ENCODE measurements around the gene ZBTB22.

Gene ZBTB22

DNA sequence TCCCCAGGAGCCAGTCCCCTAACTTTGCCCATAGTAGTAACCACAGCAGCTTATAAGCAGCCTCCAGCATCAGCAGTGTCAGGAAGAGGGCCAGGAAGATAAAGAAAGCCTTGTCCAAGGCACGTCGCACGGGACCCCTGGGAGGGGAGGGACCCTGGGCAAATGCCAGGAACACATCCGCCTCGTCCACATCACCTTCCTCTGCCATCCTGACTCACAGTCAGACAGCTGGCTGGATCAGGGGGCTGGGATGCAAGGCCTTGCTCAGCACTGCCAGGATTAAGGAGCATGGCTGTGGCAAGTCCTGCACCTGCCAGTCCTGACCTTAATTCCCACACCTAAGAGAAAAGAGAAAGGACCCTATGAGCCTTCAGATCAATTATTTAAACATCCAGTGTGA is 11.5 kb upstream of the ZBTB22 start:
- DNase-seq, result no peak

- DNase-seq, result no peak
Measured at GRCh38 chr6:33324125-33324524, 6.6 kb upstream of the ZBTB22 start.

GRCh38 chr6:33323623-33323948 is 6.0 kb upstream of the ZBTB22 start:
- peak; percentile 23 for DNase-seq

- DNase-seq, result no peak
Measured at GRCh38 chr6:33321227-33321626, 3.7 kb upstream of the ZBTB22 start.

GRCh38 chr6:33320315-33321181 is 3.0 kb upstream of the ZBTB22 start:
- no peak for DNase-seq

DNA sequence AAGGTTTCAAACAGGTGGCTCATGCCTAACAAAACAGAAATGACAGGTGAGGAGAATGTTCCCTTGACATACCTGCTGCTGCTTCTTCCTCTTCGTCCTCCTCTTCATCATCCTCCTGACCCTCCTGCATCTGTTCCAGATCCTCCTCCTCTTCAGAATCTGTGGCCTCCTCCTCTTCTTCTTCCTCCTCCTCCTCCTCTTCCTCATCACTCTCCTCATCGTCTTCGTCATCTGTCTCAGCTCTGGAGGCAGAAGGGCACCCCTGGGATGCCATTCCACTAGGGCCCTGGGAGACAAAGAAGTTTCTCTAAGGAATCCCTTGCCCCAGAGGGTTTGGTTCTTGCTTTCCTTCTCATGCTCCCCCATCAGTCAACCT is 2.4 kb upstream of the ZBTB22 start:
- no peak for DNase-seq

DNA sequence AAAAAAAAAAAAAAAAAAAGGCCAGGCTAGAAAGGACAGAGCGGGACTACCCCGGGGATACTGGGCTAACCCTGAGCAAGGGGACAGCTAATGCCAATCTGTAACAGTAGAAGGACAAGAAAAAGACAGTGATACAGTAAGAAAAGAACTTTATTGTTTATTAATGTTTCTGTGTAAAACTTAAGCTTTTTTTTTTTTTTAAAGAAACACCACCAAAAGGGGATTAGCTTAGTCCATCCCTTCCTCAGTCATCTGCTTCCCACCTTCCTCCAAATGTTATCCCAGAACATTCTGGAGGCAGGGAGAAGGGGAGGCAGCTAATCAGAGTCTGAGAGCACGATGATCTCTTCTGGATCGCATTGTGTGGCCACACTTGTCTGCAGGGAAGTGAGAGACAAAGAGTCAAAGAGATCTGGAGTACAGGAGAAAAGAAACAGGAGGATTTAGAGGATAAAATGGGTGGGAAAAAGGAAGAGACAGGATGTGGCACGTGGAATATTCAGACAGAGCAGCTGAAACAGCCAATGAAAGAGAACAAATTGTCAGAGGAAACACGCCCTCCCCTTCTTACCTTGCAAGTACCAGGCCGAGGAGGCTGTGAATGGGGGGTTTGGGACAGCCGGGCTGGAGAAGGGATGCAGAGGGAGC is 1.0 kb upstream of the ZBTB22 start:
- no peak for DNase-seq

- no peak for DNase-seq
Measured at GRCh38 chr6:33317419-33317668, 200 bp downstream of the ZBTB22 start.

- no peak for DNase-seq
Measured at GRCh38 chr6:33316603-33317418, 733 bp downstream of the ZBTB22 start.

- no peak for DNase-seq
Measured at GRCh38 chr6:33315793-33316602, 1.5 kb downstream of the ZBTB22 start.

- no peak for DNase-seq
Measured at GRCh38 chr6:33314943-33315792, 2.4 kb downstream of the ZBTB22 start.

GRCh38 chr6:33314515-33314942 is 3.0 kb downstream of the ZBTB22 start:
- peak; percentile 75 for DNase-seq

DNA sequence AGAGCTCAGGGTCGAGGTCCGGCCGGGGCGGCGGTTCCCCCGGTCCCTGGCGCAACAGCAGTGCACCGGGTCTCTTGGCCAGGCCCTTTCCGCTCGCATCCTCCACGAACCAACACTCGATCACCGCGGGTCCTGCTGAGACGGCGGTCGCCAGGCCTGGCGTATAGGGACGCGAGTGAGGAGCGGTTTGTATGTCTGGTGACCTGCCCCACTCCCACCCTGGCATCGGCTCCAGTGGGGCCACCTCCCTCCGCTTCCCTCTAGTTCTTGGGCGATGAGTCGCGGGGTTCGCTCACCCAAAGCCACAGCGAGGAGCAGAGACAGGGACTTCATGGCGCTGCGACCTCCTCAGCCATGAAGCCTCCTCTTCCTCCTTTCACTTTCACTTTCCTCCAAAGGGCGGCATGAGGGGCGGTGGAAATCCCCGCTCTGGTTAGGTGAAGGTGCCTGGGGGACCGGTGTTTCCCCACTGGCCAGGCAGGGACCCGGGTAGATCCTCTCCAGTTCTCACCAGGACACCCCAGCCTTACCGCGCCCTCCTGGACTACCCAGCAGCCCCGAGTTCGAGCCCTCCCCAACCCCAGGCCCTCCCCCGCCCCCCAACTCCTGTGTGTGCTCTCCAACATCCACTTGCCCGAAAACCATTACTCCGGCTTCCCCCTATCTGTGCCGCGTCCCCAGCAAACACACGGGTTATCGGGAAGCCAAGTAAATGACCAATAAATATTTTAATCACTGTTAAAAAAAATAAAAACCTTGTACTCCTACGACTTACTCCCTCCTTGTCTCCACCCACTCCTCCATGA is 3.6 kb downstream of the ZBTB22 start, which contains the start of gene TAPBP:
Gene TAPBP (minus strand): TSS at position 370 of the 806 bp plus-strand sequence. CDS start 37 bp downstream, at position 333.
- DNase-seq, result peak; percentile 85

DNA sequence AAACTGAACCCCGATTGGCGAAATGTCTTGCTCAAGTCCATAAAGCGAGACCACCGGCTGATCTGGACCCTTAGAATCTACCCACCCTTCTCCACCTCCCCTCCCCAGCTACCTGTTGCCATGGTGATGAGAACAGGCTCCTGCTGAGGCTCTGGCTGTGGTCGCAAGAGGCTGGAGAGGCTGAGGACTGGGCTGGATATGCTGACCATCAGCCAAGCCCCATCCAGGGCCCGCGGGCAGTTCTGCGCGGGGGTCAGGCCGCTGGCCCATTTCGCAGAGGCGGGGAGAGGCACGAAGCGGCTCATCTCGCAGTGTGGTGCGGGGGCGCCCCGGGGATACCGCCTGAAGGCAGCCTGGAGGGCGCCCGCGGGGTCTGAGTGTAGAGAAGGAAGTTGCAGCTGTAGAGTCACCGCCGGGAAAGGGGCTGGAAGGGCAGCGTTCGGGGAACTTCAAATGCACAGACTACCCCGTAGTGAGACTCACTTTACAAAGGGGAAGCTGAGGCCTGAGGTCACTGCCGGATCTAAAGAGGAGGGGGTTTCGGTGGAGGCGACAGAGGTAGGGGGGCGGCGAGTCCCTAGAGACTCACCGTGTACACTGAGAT is 4.3 kb downstream of the ZBTB22 start:
- DNase-seq, result peak; percentile 47

DNA sequence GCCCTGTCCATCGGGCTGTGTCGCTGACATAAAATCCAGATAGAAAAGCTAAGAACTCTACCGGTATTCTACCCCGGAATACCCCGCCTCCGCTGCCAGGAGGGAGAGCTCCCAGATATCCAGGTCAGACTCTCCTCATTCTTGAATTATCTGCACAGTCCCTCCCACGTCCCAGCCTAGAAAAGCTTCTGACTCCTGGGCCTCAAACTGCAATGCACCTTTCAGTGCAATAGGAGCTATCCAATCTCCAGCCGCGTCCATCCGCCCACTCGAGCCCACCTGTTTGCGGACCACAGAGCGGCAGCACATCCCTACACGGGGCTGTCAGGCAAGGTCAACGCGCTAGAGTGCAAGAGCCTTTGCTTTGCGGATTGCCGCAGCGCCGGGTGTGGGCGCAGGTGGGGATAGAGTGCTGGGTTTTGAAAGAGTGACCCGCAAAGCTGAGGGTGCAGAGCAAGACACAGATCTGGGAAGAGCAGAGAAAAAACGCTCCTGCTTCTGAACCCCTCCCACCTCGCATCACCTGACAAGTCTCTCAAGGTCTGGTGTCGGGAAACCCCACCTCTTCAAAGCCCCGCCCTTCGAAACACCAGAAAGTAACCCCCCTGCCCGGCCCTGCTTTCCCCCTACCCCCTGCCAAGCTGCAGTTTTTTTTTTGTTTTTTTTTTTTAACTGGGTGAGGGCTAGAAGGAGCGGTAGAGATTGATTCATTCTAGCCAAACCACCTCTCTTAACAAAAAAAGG is 5.0 kb downstream of the ZBTB22 start:
- peak; percentile 86 for DNase-seq

- DNase-seq, result no peak
Measured at GRCh38 chr6:33306356-33306755, 11.2 kb downstream of the ZBTB22 start.

DNA sequence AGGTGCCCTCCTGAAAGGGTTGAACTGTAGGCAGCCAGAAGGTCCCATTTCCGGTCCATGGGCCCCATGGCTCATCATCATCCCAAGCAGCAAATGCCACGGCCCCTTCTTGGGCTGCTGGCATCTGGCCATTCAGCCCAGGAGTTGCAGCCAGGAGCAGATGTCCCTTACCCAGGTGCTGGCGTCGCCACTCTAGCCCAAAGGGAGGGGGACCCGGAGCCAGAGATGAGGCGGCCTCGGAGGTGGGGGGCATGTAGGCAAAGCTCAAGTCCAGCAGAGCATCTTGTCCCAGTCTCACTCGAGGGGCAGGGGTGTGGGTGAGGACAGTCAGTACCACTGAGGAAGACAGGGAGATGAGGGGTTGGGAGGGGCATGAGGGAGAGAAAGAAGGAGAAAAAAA is 12.5 kb downstream of the ZBTB22 start:
- DNase-seq, result no peak

DNA sequence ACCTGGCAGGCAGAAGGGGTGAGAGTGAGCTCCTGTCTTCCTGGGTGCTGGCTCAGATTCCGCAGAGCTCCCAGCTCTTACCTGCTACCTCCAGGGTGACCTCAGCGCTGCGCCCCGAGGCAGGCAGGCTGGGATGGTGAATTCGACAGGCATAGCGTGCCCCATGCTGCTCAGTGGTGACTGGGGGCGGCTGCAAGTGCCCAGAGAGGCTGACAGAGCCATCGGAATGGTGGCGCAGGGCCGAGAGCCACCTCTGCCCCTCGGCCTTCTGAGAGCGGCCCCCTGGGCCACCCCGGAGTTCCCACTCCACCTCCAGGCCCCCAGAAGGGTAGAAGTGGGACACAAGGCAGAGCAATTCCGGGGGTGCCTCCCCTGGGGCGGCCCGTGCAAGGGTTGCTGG is 13.3 kb downstream of the ZBTB22 start:
- no peak for DNase-seq

GRCh38 chr6:33301877-33302276 is 15.7 kb downstream of the ZBTB22 start:
- no peak for DNase-seq
